Heart left ventricle (tissue), 16 donors: ENCODE results near the gene PMP22. TPM values are rescaled to one million over a fixed set of nuclear protein-coding genes. Genes with fewer than 3 reads are reported as not detected.

Experiments used
- ATAC-seq, 4 donors: fragments of 200-7000 bp; cut with Tn5 transposase; one replicate each; pipeline ENCODE4 v1.9.1; 2020 to 2022; ENCODE audit warnings: moderate library complexity in 4 of 4, mild to moderate bottlenecking in 3 of 4, moderate number of reproducible peaks in 1 of 4
- DNase-seq, 5 donors: peaks; one replicate each; pipeline ENCODE4 v3.0.0-alpha.2; 2020
- H3K27ac ChIP-seq, 12 donors: fragments of 200-600 bp; sonication (generic) in 4 of 12; one replicate each; pipeline versions ENCODE4 v1.5.0 to v1.8.0; 2016 to 2022; ENCODE audit warnings: mild to moderate bottlenecking in 2 of 12
- H3K27me3 ChIP-seq, 9 donors: fragments of 200-600 bp; sonication (generic) in 2 of 9; one replicate each; pipeline versions ENCODE4 v1.5.1 to v1.8.0; 2016 to 2022; ENCODE audit warnings: mild to moderate bottlenecking in 3 of 9
- H3K36me3 ChIP-seq, 9 donors: fragments of 200-600 bp; sonication (generic) in 2 of 9; one replicate each; pipeline versions ENCODE4 v1.5.0 to v1.8.0; 2018 to 2022; ENCODE audit warnings: mild to moderate bottlenecking in 2 of 9
- H3K4me1 ChIP-seq, 12 donors: fragments of 200-600 bp; sonication (generic) in 4 of 12; one replicate each; pipeline versions ENCODE4 v1.5.0 to v1.8.0; 2016 to 2022; ENCODE audit warnings: mild to moderate bottlenecking in 3 of 12
- H3K4me3 ChIP-seq, 12 donors: fragments of 200-600 bp; sonication (generic) in 4 of 12; one replicate each; pipeline versions ENCODE4 v1.5.0 to v1.8.0; 2017 to 2022; ENCODE audit warnings: mild to moderate bottlenecking in 9 of 12, moderate library complexity in 4 of 12
- H3K9me3 ChIP-seq, 12 donors: fragments of 200-600 bp; sonication (generic) in 4 of 12; one replicate each; pipeline versions ENCODE4 v1.5.0 to v1.8.0; 2016 to 2022; ENCODE audit warnings: mild to moderate bottlenecking in 1 of 12
- CTCF ChIP-seq, 12 donors: fragments of 200-600 bp; sonication (generic) in 4 of 12; IDR thresholded peaks; one replicate each; pipeline versions ENCODE4 v1.5.0 to v1.8.0; 2018 to 2022; ENCODE audit warnings: antibody characterized with exemption in 12 of 12, mild to moderate bottlenecking in 5 of 12
- POLR2A ChIP-seq, 2 donors: fragments of 450-650 bp; IDR thresholded peaks; one replicate each; pipeline ENCODE4 v1.6.1; 2017; ENCODE audit warnings: antibody characterized with exemption in 2 of 2, mild to moderate bottlenecking in 2 of 2, moderate library complexity in 2 of 2
- WGBS, 4 donors: extraction: QIAGEN DNeasy Blood & Tissue Kit in 2 of 4; methylation state at CpG; one replicate each; pipeline versions ENCODE4 v1.1.5 to v1.1.7; 2013 to 2018; 5-methylcytosine and 5-hydroxymethylcytosine counted together
- intact Hi-C, 10 donors: fragments of 100-400 bp; cut with DNase I; formaldehyde crosslinking; loops; one replicate each; pipeline versions ENCODE4 v1.11.1 to v1.14.2; 2022
- polyA plus RNA-seq, 2 donors: library from polyadenylated mRNA; stranded (reverse); fragments of 200-250 nt; gene quantifications; one replicate each; pipeline ENCODE4 v1.2.3, GENCODE V29; 2013
- total RNA-seq, 9 donors: library from RNA; depleted of rRNA in 2 of 9; stranded (reverse); fragments of >200 nt in 2 of 9; fragmentation: NEBNext Ultra II Directional in 3 of 9; extraction: Animal tissue kit (Norgen Biotek cat#: 25700) in 3 of 9; gene quantifications; one replicate each; pipeline versions ENCODE4 v1.1.0 to v1.2.4, GENCODE V29; 2016 to 2023
- donor health status: ischemic (EF 13 %, LVEDD 7.1; RV severe dilation, severe dysfunction).
- donor health status: healthy with polysubstance abuse.
- donor health status: DM: no; HTN: yes; CAD: no.
- donor health status: DM: no; HTN: no; CAD: no.
- donor health status: ischemic (EF 25% LVEDD 6.9; RV normal size, moderate dysfunction).
- donor health status: ischemic (EF 25% LVEDD 5.7; RV mildly dilated, moderate dysfunction).
- donor health status: healthy.
- donor health status: DM: yes; HTN: yes; CAD: no.
- donor health status: ischemic (EF 35%, LVEDD 5.7; RV mildly dilated, moderate dysfunction).
- donor health status: nonischemic (EF 11% LVEDD 7.7; RV severe dilation, severe dysfunction).
- donor health status: DM: yes; HTN: yes; CAD: no.
- donor health status: PGD.
- donor health status: ischemic (EF 29% LVEDD 5.4; RV normal size, mild dysfunction).
- donor health status: nonischemic (EF 23%, LVEDD 6.1; RV moderate dilation, normal function).

Gene PMP22
- total and polyA plus RNA-seq, 11 donors = 92.2 to 421 (median 186) TPM

DNA sequence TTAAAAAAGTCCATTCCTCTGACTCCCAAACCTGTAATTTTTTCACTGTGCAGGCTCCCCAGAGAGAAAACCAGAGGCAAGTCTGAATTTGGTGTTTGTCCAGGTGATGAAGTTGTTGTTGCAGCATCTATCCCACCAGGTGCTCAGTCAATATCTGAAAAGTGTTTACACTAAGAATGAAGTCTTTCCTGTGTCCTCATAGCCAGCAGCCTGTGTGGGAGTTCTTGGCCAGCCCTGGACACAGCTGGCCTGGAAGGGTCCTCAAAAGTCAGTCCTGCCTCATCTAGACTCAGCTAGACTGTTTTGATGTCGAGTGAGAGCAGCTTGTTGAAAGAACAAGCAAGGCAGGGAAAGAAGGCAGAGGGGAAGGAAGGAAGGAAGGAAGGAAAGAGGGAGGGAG, 3.3 kb upstream of the PMP22 start:
- WGBS, 4 donors = 18 to 61% (median 43%) methylated on average over 1 of the region's 1 CpG
- peak in 2 of 4 donors; percentile 40 to 61 for ATAC-seq
- H3K27ac ChIP-seq = peak overlapping the region in 7 of 12 donors; percentile 1 to 64 (median 20)
- H3K4me1 ChIP-seq = peaks cover 3 to 49% (median 24%) of the 10 kb centered on the region in 12 donors
- peak in 4 of 5 donors; percentile 44 to 58 (median 51) for DNase-seq
- no peaks in the 10 kb centered on the region for H3K36me3 ChIP-seq
- H3K27me3 ChIP-seq = peaks cover 0 to 14% (median 0%) of the 10 kb centered on the region in 9 donors
- H3K9me3 ChIP-seq = no peaks in the 10 kb centered on the region
- intact Hi-C loops = loop anchor here in 3 of 10 donors (5.0 to 10.0 kb wide), 3 partner anchors 54 to 166 kb away; partner anchors contain the start of gene TEKT3 (in 2 of the 3)
- TF ChIP-seq POLR2A (IDR thresholded peaks at IDR 0.05) (no peak), CTCF (IDR thresholded peaks at IDR 0.05) (no peak)
- H3K4me3 ChIP-seq = no peak overlapping the region

DNA sequence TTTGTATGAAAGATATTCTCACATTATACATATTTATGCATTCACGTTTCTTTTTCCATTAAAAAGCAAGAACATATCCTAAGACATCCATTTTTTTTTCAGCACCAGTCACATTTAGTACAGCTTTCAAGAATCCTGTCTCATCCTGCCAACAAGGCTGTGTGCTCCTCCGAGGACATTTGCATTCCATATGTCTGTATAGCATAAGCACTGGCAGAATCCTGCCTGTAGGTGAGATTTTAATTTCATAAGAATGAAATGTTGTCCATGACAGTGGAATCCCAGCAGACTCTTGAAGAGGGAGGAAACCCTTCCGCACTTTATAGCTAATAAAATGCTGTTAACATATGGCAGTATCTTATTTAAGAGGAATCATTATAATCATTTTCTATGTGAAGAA, 2.9 kb upstream of the PMP22 start:
- no peaks in the 10 kb centered on the region for H3K9me3 ChIP-seq
- H3K36me3 ChIP-seq = no peaks in the 10 kb centered on the region
- DNase-seq (no peak), ATAC-seq (no peak)
- WGBS, 4 donors = 68 to 72% (median 71%) methylated on average over 3 of the region's 3 CpGs
- intact Hi-C loops = loop anchor here in 3 of 10 donors (5.0 to 10.0 kb wide), 3 partner anchors 54 to 167 kb away; partner anchors contain the start of gene TEKT3 (in 2 of the 3)
- H3K4me1 ChIP-seq = peaks cover 3 to 50% (median 24%) of the 10 kb centered on the region in 12 donors
- H3K4me3 ChIP-seq = no peak overlapping the region
- H3K27ac ChIP-seq = peak overlapping the region in 4 of 12 donors; percentile 1 to 27 (median 18)
- no peak for TF ChIP-seq POLR2A (IDR thresholded peaks at IDR 0.05)
- TF ChIP-seq CTCF (IDR thresholded peaks at IDR 0.05) = no peak
- H3K27me3 ChIP-seq = peaks cover 0 to 16% (median 0%) of the 10 kb centered on the region in 9 donors

DNA sequence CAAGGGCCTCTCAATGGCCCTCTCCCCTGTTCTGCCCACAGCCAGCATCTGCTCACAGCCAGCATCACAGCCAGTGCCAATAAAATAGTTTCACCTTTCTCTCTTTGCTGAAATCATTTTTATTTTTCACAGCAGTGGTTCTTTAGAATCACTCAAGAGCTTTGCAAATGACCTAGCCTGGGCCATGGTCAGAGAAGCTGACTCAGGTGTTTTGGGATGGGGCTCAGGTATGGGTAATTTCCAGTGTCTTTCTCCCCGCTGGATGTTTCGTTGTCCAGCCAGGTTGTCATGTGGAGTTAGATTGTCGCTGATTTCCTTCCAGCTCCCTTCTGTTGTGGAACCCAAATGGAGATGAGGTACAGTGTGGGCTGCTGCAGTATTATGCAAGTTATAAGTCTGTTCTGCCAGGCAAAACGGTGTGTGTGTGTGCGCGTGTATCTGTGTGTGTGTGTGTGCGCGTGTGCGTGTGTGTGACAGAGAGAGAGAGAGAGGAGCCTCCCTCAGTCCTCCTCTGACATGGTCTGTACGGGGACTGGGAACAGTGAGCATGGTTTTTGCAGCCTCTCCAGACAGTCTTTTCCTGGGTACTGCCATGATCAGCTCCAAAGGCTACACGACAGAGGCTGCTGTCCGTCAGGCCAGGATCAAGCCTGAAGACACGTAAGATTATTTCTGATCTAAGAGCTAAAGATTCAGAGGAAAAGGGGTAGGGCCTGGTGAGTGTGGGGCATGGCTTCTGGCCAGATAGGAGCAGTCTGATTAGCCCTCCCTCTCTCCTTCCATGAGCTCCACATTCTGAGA, 1.4 kb upstream of the PMP22 start:
- intact Hi-C loops = loop anchor here in 3 of 10 donors (5.0 to 10.0 kb wide), 3 partner anchors 56 to 168 kb away; partner anchors contain the start of gene TEKT3 (in 2 of the 3)
- 76 to 81% (median 80%) methylated on average over 13 of the region's 13 CpGs for WGBS, 4 donors
- no peaks in the 10 kb centered on the region for H3K9me3 ChIP-seq
- no peak for ATAC-seq
- no peaks in the 10 kb centered on the region for H3K36me3 ChIP-seq
- peaks cover 0 to 28% (median 0%) of the 10 kb centered on the region in 9 donors for H3K27me3 ChIP-seq
- peak overlapping the region in 2 of 12 donors; percentile 11 to 12 for H3K27ac ChIP-seq
- H3K4me1 ChIP-seq = peaks cover 3 to 45% (median 24%) of the 10 kb centered on the region in 12 donors
- DNase-seq = no peak
- H3K4me3 ChIP-seq = no peak overlapping the region
- TF ChIP-seq CTCF (IDR thresholded peaks at IDR 0.05) (no peak), POLR2A (IDR thresholded peaks at IDR 0.05) (no peak)

- 56 to 65% (median 63%) methylated on average over 2 of the region's 2 CpGs for WGBS, 4 donors
- DNase-seq = peak in 4 of 5 donors; percentile 50 to 80 (median 58)
- intact Hi-C loops = loop anchor here in 9 of 10 donors (5.0 to 10.0 kb wide), 6 partner anchors 78 to 193 kb away; partner anchors contain the start of gene TEKT3 (in 4 of the 9)
- H3K4me3 ChIP-seq = peak overlapping the region; percentile 26 to 91 (median 74)
- peaks cover 0 to 30% (median 0%) of the 10 kb centered on the region in 9 donors for H3K27me3 ChIP-seq
- H3K4me1 ChIP-seq = peaks cover 3 to 49% (median 21%) of the 10 kb centered on the region in 12 donors
- no peaks in the 10 kb centered on the region for H3K9me3 ChIP-seq
- TF ChIP-seq POLR2A (IDR thresholded peaks at IDR 0.05) (no peak), CTCF (IDR thresholded peaks at IDR 0.05) (no peak)
- peaks cover 0 to 3% (median under 1%) of the 10 kb centered on the region in 9 donors for H3K36me3 ChIP-seq
- peak in 1 of 4 donors; percentile 17 for ATAC-seq
- peak overlapping the region in 11 of 12 donors; percentile 60 to 99 (median 97) for H3K27ac ChIP-seq
Measured at GRCh38 chr17:15264542-15264941, 584 bp downstream of the PMP22 start.
